ENCODE data around the gene PRDM1.

PRDM1 gene

GRCh38 chr6:106118835-106119431 lies 32.8 kb downstream of the PRDM1 start:
- no peak for DNase-seq

GRCh38 chr6:106119546-106119945 lies 33.4 kb downstream of the PRDM1 start:
- DNase-seq = no peak

GRCh38 chr6:106120006-106120405 lies 33.9 kb downstream of the PRDM1 start:
- DNase-seq = no peak

DNA sequence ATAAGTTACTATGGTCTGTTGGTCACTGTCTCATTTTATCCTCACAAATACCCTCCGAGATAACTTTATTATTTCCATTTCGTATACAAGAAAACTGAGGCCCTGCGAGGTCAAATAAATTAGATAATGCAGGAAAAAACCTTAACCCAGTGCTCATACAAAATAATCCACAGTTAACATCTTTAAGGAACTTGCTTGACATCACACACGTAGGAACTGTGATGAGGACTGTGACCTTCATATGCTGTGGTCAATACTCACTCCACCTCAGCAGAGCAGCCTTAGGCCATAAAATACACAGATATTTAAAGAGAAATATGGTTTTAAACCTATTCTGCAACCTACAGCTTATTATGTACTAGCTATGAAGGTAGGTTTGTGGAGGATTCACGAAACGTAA lies 34.3 kb downstream of the PRDM1 start:
- DNase-seq = no peak

DNA sequence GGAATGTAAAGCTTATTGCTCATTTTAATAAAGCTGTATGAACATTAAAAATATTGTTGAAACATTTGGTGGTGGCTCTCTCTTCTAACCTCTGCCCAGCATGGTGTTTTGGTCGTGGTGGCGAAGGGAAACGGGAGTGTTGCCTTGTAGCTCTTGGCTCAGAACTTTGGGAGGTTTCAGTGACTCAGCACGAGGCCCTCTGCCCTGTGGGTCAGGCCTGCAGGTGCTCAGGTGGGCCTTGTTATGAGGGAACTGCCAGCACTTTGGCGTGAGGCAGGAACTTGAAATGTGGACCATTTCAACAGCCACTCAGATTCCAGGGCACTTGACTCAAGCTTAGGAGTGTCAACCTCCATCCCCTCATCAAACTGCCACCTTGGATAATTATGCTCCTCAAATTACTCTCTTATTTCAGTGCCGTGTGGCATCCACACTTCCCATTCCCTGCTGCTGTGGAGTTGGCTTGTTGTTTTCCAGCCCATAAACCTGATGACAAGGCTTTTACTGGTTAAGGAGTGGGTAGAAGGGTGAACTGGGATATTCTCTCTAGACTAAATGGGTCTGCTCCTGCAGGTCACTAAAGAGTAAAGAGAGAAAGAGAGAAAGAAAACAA lies 36.3 kb downstream of the PRDM1 start:
- no peak for DNase-seq

- DNase-seq = no peak
These were observed 37.0 kb downstream of the PRDM1 start for GRCh38 chr6:106122938-106123656.

DNA sequence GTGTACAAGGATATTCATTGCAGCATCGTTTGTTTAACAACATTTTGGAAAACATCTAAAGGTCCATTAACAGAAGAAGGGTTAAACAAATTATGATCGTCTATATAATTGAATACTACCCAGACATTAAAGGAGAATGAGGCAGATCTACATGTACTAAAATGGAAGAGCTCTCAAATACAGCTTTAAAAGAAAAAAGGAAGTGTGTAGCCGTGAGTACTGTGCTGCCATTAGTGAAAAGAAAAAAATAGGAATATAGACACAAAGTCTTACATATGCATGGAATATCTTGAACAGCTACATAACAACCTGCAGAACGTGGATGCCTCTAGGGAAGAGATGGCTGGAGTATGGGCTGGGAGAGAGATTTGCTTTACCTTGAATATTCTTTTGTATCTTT lies 37.9 kb downstream of the PRDM1 start:
- no peak for DNase-seq

- DNase-seq = no peak
These were observed 38.6 kb downstream of the PRDM1 start for GRCh38 chr6:106124437-106125430.

DNA sequence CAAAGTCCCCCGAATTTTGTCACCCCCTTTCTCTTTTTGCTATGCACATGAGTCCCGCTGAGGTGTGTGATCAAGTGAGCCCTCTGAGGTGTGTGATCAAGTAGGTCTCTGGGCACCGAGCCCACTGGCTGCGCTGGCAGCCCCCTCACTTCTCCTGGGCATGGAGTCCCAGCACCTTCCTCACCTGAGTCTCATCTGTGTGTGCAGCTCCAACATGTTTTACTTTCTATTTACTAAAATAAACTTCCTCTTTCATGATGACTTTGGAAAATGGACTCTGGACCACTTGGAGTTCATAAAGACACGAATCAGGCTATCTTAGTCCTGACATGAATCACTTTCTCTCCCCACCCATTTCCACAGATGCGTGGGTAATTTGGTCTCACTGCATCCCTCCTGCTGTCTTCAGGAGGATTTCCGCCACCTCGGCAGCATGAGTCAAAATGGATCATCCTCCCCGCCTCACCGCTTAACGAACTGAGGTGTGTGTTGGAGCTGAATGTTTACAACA lies 39.8 kb downstream of the PRDM1 start:
- DNase-seq = no peak

GRCh38 chr6:106126482-106126881 lies 40.3 kb downstream of the PRDM1 start:
- no peak for DNase-seq

DNA sequence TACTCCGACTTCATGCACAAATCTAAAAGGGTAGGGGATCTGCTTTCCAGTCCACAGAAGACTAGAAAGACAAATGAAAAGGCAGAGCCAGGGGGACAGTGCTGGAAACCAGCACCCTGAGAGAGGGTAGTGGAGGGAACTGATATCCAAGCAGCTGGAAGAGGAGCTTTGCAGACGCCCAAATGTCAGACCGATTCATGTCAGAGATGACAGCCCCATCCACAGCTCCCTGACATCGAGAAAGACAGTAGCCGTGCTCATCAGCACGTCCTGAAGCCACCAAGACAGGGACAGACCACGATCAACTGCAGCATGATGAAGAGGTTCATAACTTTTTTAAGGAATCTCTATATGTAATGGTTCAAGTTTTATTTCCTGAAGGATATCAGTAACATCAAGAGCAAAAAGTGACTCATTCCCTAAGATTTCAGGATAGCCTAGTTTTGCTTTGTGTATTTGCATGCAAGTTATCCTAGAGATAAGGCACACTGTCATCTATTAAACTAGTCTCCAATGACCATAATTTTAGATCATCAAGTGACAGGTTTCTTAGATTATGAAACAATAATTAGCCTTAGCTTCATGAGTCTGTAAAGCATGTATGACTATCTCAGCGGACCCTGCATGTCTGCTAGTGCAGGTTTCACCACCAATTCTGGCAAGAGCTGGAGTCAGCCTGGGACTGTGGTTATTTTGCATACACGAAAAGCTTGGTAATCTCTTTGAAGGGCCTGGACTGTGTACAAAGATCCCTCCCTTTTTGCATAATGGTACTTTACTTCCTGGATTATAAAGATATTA lies 43.0 kb downstream of the PRDM1 start:
- DNase-seq = no peak

- DNase-seq = no peak
These were observed 46.1 kb downstream of the PRDM1 start for GRCh38 chr6:106132153-106132698.

- DNase-seq = no peak
These were observed 46.9 kb downstream of the PRDM1 start for GRCh38 chr6:106133040-106133439.

DNA sequence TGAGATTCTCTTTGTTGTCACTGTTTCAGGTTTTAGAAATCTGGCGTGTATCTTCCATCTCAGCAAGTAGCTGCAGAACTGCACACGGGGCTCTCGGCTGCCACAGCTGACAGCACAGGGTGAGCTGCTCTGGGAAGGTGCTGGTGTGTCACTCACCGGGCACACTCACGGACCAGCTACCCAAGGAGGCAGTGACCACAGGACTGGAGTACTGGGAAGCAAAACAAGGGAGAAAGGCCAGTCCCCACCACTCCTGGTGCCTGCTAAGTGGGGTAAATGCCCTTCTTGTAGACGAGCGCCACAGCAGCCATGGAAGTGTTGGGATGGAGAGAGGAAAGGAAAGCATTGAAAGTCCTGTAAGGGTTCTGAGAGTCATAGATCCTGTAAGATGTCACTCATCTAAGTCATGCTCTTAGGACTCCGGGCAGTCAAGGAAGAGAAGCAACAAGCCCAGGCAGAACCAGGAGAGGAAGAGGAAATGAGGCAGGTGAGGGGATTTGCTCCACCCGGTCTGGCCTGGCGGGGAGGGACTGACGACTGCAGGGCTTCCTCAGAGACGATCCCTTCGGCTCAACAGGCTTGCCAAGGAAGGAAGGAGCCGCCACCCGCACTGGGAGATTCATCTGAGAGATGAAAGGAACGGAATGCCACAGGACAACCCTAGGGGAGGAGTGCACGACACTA lies 48.1 kb downstream of the PRDM1 start:
- no peak for DNase-seq

DNA sequence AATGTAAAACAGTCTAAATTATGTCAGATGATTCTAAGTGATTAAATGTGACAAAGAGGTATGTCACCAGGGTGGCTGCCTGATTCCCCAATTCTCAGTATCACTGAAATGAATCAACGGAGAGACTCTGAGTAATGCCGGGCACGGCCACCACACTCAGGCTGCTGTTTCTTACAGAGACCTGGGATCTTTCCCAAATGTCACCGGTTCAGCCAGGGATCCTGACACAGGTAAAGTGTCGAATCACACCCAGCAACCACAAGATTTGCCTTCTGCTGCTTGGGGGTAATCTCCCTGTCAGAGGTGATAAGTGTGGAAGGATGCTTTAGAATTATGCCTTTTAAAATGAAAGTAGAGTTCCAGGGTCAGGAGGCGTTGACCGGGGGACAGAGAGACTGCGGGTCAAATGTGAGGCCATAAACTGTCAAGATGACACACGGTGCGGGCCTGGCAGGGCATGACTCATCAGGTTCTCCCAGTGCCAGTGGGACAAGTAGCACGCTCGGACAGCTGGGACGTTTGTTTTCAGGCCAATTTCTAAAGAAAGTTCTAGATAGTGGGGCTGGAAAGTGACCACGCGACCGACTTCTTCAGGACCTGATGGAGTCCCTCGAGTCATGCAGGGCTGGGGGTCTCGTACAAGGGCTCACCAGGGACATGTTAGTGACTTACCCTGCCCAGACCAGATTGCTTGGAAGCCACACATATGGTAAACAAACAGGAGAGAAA lies 48.9 kb downstream of the PRDM1 start:
- DNase-seq = no peak

GRCh38 chr6:106135911-106136571 lies 49.9 kb downstream of the PRDM1 start:
- DNase-seq = no peak

DNA sequence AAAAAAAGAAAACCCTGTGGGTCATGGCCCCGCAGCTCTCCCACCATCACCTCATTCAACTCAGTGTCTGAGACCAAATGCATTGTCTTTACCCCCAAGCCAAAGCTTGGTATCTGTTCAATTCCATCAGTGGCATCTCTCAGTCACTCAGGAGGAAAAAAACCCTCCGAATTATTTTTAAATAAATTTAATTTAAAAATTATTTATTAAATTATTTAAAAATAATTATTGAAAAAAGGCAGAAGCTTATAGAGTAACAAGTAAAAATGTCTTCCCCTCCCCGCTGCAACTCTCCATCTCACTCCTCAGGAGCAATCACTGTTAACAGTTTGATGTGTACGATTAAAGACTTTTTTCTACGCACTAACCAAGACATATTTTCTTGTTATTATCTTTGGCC lies 50.7 kb downstream of the PRDM1 start:
- no peak for DNase-seq

GRCh38 chr6:106138151-106138550 lies 52.0 kb downstream of the PRDM1 start:
- no peak for DNase-seq

DNA sequence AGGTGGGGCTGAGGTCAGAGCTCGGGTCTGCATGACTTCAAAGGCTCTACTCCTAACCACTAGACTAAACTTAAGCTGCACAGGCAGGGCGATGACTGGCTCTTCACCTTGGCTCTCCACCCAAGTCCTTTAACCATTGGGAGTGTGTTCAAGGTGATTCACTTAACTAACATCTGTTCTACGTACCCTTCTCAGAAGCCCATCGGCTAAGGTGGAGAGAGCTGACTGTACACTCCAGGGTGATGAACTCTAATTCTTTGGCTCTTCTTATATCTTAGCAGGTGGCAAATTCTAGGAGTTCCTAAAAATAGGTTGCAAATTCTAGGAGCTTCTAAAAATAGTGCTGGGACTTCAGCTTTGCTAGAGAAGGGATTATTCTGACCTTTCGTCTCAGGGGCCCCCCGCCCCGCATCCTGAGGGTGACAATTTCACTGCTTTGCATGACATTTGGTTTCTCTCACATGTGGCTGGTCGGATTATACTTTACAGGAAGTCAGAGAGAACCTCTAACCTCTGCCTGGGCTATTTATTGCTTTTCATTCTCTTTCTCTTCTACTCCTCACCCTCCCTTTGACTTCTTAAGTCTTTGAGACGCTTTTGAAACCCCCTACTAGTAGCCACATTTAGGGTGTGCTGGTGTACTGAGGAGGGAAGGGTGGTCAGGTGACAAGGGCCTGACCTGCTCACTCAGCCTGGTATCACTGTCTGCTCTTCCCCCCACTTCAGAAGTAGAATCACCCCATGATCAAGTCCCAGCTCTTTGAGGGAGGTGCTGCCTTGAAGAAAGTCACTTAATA lies 55.5 kb downstream of the PRDM1 start:
- DNase-seq = no peak

All from effector CD8-positive, alpha-beta T cell (primary cell).